BE2C (cell line): ENCODE results near the gene MFSD6. TPM values are rescaled to one million over a fixed set of nuclear protein-coding genes. Genes with fewer than 3 reads are reported as not detected.
"Not testable (repeated sequence)": the region's sequence is repeated elsewhere in the genome, so short reads cannot be mapped to it uniquely, and the experiment has no call there.

Experiments used
- DNase-seq: peaks from one replicate; pipeline ENCODE4 v3.0.0-alpha.2; 2020
- H3K27me3 ChIP-seq: fragments of 250-450 bp; sonication (Bioruptor Pico); 2 replicates; pipeline ENCODE4 v1.5.1; 2020; ENCODE audit warnings: mild to moderate bottlenecking
- H3K36me3 ChIP-seq: fragments of 250-450 bp; sonication (Bioruptor Pico); 2 replicates; pipeline ENCODE4 v1.5.1; 2020; ENCODE audit warnings: mild to moderate bottlenecking
- H3K4me1 ChIP-seq: fragments of 250-450 bp; sonication (Bioruptor Pico); 2 replicates; pipeline ENCODE4 v1.5.1; 2020
- H3K4me3 ChIP-seq: 2 replicates; pipeline ENCODE4 v1.5.1; 2011; ENCODE audit warnings: low read depth, low read length
- H3K9me3 ChIP-seq: fragments of 250-450 bp; sonication (Bioruptor Pico); 2 replicates; pipeline ENCODE4 v1.5.1; 2020
- polyA plus RNA-seq: library from polyadenylated mRNA; unstranded; fragments of >200 nt; gene quantifications from one replicate; pipeline ENCODE4 v1.2.1, GENCODE V29; 2012; ENCODE audit warnings: low read depth, missing spikeins; ENCODE audit not compliant: insufficient read length, insufficient read depth
- TF ChIP-seq, protein P1 (sequence below): IDR thresholded peaks from 2 replicates; pipeline ENCODE4 v1.5.1; 2012; ENCODE audit warnings: mild to moderate bottlenecking, low read depth, low read length

MFSD6 gene
- 43.8 TPM for polyA plus RNA-seq

DNA sequence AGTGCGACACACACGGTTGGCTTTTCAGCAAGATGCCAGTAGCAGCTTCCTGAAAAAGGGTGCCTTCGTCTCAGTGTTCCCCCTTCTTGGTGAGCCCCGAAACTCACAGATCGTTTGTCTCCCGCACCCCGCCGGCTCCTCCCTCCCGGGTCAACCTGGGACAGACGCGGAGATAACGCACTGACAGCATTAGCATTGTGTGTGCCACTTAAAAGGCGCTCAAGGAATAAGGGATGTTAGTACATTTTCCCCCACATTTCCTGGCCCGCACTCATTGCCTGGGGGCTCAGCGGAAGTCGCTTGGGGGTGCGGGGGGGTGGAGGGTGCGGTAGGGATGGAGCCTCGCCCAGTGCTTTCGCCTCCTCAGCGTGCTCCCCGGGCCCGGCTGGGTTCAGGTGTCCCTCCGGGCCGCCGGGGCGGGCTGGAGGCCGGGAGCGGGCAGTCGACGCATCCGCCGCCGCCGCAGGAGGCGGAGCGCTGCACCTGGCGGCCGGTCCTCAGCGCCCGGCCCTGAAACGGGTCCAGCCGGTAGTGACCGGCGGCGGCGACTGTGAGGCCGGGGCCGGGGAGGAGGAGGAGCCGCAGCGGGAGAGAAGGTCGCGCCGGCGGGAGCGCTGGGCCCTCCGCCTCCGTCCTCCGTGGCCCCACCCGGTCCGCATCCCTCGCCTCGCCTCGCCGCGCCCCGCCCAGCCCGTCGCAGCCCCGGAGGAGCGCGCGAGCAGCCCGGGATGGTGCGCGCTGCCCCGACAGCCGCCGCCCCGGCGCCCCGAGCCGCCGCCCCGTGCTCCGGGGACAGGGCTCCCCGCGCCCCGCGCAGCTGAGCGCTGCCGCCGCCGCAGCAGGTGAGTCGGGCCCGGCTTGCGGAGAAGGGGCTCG lies at the start of gene MFSD6:
TSS of gene MFSD6 (plus strand) at position 694 of the 876 bp plus-strand sequence. CDS start 27,675 bp downstream, outside the sequence.
- DNase-seq: peak; percentile 56
- no peaks in the 10 kb centered on the region; the same call in 1 of the 2 replicates for H3K27me3 ChIP-seq

DNA sequence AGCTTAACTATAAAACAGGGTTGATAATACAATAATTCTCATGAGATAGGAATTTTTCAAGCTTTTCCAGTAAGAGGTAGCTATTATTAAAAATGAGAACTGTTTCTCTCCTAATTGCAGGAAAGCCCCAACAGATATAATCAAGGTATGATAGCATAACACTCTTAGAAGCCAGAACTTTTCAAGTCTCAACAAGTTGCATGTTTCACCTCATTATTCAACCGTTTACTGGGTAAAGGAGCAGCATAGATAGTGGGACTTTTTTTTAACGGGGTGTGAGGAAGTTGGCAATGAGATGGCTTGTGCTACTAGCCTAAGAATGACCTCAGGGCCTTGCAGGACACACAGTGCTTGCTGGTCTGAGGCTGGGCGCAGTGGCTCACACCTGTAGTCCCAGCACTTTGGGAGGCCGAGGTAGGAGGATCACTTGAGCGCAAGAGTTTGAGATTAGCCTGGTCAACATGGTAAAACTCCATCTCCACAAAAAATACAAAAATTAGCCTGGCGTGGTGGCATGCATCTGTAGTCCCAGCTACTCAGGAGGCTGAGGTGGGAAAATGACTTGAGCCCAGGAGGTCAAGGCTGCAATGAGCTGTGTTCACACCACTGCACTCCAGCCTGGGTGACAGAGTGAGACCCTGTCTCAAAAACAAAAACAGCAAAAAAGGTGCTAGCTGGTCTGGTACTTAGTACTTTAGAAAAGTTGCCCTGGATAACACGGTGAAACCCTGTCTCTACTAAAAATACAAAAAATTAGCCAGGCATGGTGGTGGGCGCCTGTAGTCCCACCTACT lies 49.3 kb upstream of the MFSD6 start:
- H3K27me3 ChIP-seq, H3K9me3 ChIP-seq, H3K4me1 ChIP-seq, H3K4me3 ChIP-seq, DNase-seq, H3K36me3 ChIP-seq: not testable (repeated sequence)

More for the DNA sequence above, at the start of gene MFSD6:
- Histone ChIP-seq H3K9me3 (no peaks in the 10 kb centered on the region), H3K36me3 (no peaks in the 10 kb centered on the region), H3K4me3 (peak within 1 kb of the TSS; percentile 79), H3K4me1 (peaks cover 5% of the 10 kb centered on the region)
- TF ChIP-seq, protein P1, sequence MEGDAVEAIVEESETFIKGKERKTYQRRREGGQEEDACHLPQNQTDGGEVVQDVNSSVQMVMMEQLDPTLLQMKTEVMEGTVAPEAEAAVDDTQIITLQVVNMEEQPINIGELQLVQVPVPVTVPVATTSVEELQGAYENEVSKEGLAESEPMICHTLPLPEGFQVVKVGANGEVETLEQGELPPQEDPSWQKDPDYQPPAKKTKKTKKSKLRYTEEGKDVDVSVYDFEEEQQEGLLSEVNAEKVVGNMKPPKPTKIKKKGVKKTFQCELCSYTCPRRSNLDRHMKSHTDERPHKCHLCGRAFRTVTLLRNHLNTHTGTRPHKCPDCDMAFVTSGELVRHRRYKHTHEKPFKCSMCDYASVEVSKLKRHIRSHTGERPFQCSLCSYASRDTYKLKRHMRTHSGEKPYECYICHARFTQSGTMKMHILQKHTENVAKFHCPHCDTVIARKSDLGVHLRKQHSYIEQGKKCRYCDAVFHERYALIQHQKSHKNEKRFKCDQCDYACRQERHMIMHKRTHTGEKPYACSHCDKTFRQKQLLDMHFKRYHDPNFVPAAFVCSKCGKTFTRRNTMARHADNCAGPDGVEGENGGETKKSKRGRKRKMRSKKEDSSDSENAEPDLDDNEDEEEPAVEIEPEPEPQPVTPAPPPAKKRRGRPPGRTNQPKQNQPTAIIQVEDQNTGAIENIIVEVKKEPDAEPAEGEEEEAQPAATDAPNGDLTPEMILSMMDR: no peak

DNA sequence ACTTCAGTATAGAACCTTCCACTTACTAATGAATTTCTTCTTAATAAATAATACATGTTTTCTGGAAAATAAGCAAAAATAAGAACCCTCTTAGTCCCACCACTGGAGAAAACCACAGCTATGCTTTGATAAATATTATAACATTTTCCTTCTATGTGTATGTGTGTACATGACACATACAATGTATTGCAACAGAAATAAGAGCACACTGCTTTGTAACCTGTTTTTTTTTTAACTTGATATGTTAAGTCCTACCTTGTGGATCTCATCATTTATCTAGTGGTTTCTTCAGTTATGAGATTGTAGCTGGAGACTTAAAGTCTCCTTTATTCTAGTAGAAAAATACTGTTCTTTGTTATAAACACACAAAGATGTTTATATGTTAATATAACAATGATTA lies 47.6 kb upstream of the MFSD6 start:
- H3K4me3 ChIP-seq: no peak overlapping the region
- TF ChIP-seq, protein P1: no peak
- H3K27me3 ChIP-seq: no peaks in the 10 kb centered on the region
- DNase-seq: no peak
- no peaks in the 10 kb centered on the region for H3K4me1 ChIP-seq
- H3K9me3 ChIP-seq: no peaks in the 10 kb centered on the region
- H3K36me3 ChIP-seq: no peaks in the 10 kb centered on the region

DNA sequence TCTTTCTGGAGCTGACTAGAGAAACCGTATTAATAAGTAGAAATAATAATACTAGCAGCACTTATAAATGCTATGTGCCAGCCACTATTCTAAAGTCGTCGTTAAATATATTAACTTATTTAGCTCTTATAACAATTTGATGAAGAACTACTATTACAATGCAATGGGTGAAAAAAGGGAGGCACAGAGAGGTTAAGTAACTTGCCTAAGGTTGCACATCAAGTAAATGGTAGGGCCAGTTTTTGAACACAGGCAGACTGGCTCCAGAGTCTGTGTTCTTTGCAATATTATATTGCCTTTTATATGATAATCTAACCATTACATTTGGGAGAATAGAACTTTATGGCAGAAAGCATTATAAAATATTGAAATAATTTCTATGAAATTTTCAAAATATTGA lies 47.2 kb upstream of the MFSD6 start:
- no peaks in the 10 kb centered on the region for H3K4me1 ChIP-seq
- no peaks in the 10 kb centered on the region for H3K36me3 ChIP-seq
- no peak overlapping the region for H3K4me3 ChIP-seq
- no peak for DNase-seq
- TF ChIP-seq, protein P1: no peak
- no peaks in the 10 kb centered on the region for H3K27me3 ChIP-seq
- H3K9me3 ChIP-seq: no peaks in the 10 kb centered on the region

DNA sequence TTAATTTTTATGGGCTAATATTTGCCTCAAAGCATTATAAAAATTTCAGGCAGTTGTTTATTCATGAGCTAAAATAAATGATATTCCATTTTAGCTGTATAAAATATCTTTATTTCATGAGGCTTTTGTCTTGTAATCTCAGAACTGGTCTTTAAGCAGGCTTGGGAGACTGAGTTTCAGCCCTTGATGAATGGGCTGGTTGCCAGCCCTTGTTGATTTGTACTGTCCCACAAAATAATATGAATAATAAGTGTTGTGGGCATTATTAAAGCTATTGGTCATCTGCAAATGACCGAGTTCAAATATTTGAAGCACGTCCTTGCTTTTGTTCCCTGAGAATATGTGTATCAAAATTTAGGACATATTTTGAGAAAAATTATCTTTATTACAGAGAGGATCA lies 46.6 kb upstream of the MFSD6 start:
- no peaks in the 10 kb centered on the region for H3K4me1 ChIP-seq
- DNase-seq: no peak
- H3K36me3 ChIP-seq: no peaks in the 10 kb centered on the region
- TF ChIP-seq, protein P1: no peak
- H3K4me3 ChIP-seq: no peak overlapping the region
- no peaks in the 10 kb centered on the region for H3K9me3 ChIP-seq
- no peaks in the 10 kb centered on the region for H3K27me3 ChIP-seq

DNA sequence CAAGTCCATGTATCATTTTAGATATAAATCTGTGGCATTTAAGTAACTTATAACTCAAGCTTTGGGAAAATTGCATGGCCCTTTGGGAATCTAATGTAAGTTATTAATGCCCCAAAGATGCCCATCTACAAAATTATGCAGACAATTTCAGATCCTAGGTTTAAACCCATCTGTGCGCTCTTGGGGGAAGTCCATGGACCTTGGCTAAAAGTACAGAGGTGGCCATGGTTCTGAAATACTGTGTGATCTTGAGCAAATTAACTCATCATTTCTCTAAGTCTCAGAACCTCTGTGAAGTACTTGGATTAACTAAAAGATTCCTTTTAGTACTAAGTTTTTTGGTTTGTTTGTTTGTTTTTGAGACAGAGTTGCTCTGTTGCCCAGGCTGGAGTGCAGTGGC lies 45.3 kb upstream of the MFSD6 start:
- TF ChIP-seq, protein P1: no peak
- no peak overlapping the region for H3K4me3 ChIP-seq
- H3K4me1 ChIP-seq: no peaks in the 10 kb centered on the region
- H3K36me3 ChIP-seq: no peaks in the 10 kb centered on the region
- H3K27me3 ChIP-seq: no peaks in the 10 kb centered on the region
- DNase-seq: no peak
- no peaks in the 10 kb centered on the region for H3K9me3 ChIP-seq
